Measurements from ENCODE around the gene OR2D2. TPM values are rescaled to one million over a fixed set of nuclear protein-coding genes. Genes with fewer than 3 reads are reported as not detected.
"Not testable (repeated sequence)": the region's sequence is repeated elsewhere in the genome, so short reads cannot be mapped to it uniquely, and the experiment has no call there.

The OR2D2 gene
- total and polyA plus RNA-seq, 2 donors (not counting 1 experiment from before 2014, with no cell fraction given) = not detected

- H3K9me3 ChIP-seq (ENCODE audit: control extremely low read depth in 1 of 3, control insufficient read depth in 2 of 3, insufficient read depth in 1 of 3, low read length in 2 of 3) = peaks cover 0 to 9% (median 1%) of the 10 kb centered on the region in 3 donors
- ChIA-PET POLR2A (no interaction called here), CTCF (no interaction called here)
- H3K27me3 ChIP-seq (replicated peaks in 1 of 4; ENCODE audit: control extremely low read depth in 1 of 4, control insufficient read depth in 3 of 4, insufficient read depth in 4 of 4, low read length in 3 of 4) = no peaks in the 10 kb centered on the region
- no peak overlapping the region for H3K9ac ChIP-seq (ENCODE audit: low read length)
- ATAC-seq (ENCODE audit: low read depth) (no peak), DNase-seq (no peak)
- TF ChIP-seq CTCF (IDR thresholded peaks at IDR 0.05) = no peak
- TF ChIP-seq EZH2 (IDR thresholded peaks at IDR 0.05; ENCODE audit: borderline replicate concordance, insufficient read depth, low read depth, low read length, poor library complexity, severe bottlenecking) = no peak
- H3K4me3 ChIP-seq (ENCODE audit: control extremely low read depth in 1 of 5, extremely low read depth in 1 of 5, insufficient read depth in 1 of 5, low read depth in 2 of 5, low read length in 4 of 5) = no peak overlapping the region
- H2AFZ ChIP-seq (ENCODE audit: insufficient read depth, low read depth, low read length, poor library complexity, severe bottlenecking) = no peak overlapping the region
- Mint-ChIP-seq H3K27ac (no peak overlapping the region), H3K27me3 (peaks cover 6% of the 10 kb centered on the region), H3K9me3 (ENCODE audit: insufficient read depth) (peaks cover 8% of the 10 kb centered on the region), H3K4me1 (no peaks in the 10 kb centered on the region), H3K4me3 (no peak overlapping the region)
- WGBS (ENCODE audit: insufficient coverage) = no CpG with 5 or more reads among the region's 1 CpG
- no peaks in the 10 kb centered on the region for H4K20me1 ChIP-seq (ENCODE audit: control insufficient read depth, insufficient read depth, low read length, poor library complexity, severe bottlenecking)
- H3K79me2 ChIP-seq (ENCODE audit: control insufficient read depth, insufficient read depth, low read length) = no peaks in the 10 kb centered on the region
- intact Hi-C loops (cut with micrococcal nuclease) = no loop called here
- no peaks in the 10 kb centered on the region for H3K36me3 ChIP-seq (replicated peaks in 1 of 2; ENCODE audit: control extremely low read depth in 1 of 2, control insufficient read depth in 1 of 2, extremely low read depth in 1 of 2, insufficient read depth in 2 of 2, low read length in 1 of 2)
- no peak overlapping the region for H3K27ac ChIP-seq (ENCODE audit: low read length in 2 of 2)
- H3K4me1 ChIP-seq (ENCODE audit: control insufficient read depth in 2 of 2, insufficient read depth in 2 of 2, low read length in 2 of 2) = no peaks in the 10 kb centered on the region
- no peak overlapping the region for H3K4me2 ChIP-seq (replicated peaks; ENCODE audit: low read depth, low read length, poor library complexity, severe bottlenecking)
Observed at GRCh38 chr11:6855971-6856541, 36.2 kb downstream of the OR2D2 start.

GRCh38 chr11:6854801-6855200 is 37.5 kb downstream of the OR2D2 start:
- H3K4me1 ChIP-seq (ENCODE audit: control insufficient read depth in 2 of 2, insufficient read depth in 2 of 2, low read length in 2 of 2); H3K27me3 Mint-ChIP-seq; H3K4me3 Mint-ChIP-seq; H3K4me2 ChIP-seq (replicated peaks; ENCODE audit: low read depth, low read length, poor library complexity, severe bottlenecking); intact Hi-C loops (cut with micrococcal nuclease); H2AFZ ChIP-seq (ENCODE audit: insufficient read depth, low read depth, low read length, poor library complexity, severe bottlenecking); H4K20me1 ChIP-seq (ENCODE audit: control insufficient read depth, insufficient read depth, low read length, poor library complexity, severe bottlenecking); H3K9ac ChIP-seq (ENCODE audit: low read length); H3K79me2 ChIP-seq (ENCODE audit: control insufficient read depth, insufficient read depth, low read length); CTCF ChIA-PET; H3K4me1 Mint-ChIP-seq; H3K27ac Mint-ChIP-seq; DNase-seq; H3K27ac ChIP-seq (ENCODE audit: low read length in 2 of 2); H3K27me3 ChIP-seq (replicated peaks in 1 of 4; ENCODE audit: control extremely low read depth in 1 of 4, control insufficient read depth in 3 of 4, insufficient read depth in 4 of 4, low read length in 3 of 4); H3K4me3 ChIP-seq (ENCODE audit: control extremely low read depth in 1 of 5, extremely low read depth in 1 of 5, insufficient read depth in 1 of 5, low read depth in 2 of 5, low read length in 4 of 5); H3K36me3 ChIP-seq (replicated peaks in 1 of 2; ENCODE audit: control extremely low read depth in 1 of 2, control insufficient read depth in 1 of 2, extremely low read depth in 1 of 2, insufficient read depth in 2 of 2, low read length in 1 of 2); ATAC-seq (ENCODE audit: low read depth); H3K9me3 ChIP-seq (ENCODE audit: control extremely low read depth in 1 of 3, control insufficient read depth in 2 of 3, insufficient read depth in 1 of 3, low read length in 2 of 3); H3K9me3 Mint-ChIP-seq (ENCODE audit: insufficient read depth); POLR2A ChIA-PET: not testable (repeated sequence)
- 100% methylated on average over 2 of the region's 6 CpGs for WGBS (ENCODE audit: insufficient coverage)

Data from B cell (primary cell).